Measurements from ENCODE around the gene WASF1.

The WASF1 gene

DNA sequence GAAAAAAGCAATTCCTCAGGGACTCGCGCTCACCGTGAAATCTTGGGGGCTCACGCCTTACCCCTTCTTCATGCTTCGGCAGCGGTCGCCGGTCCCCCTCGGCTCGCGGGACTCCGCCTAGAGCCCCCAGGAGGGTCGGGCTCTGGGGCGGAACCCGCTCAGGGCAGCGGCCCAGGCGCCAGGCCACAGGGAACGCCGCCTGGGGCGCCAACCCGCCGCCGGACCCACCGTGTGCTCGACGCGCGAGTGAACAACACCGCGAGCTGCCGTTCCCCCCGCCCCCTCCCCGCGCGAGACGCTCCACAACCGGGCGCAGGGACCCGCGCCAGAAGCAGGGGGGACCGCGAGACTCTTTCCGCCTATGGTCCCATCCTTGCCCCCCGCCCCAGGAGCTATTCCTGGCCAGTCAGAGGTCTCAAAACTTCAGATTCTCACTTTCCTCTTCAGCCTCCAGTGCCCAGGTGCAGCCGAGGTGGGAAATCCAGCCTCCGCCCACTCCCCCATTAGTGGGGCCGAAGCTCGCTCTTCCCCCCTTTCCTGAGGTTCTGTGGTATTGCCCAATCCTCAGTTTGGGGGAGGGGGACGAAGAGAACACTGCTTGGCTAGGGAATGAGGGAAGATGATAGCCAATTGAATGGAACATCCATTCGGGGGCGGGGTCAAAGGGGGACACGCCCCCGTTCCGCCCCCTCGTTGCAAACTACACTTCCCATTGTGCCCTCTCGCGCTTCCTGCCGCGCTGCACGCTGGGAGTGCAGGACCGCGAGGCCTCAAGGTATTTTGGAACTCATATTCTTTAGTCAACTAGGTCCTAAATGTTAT, at the start of gene WASF1:
Gene WASF1 (minus strand): TSS at position 265 of the 822 bp plus-strand sequence. CDS start 52,069 bp downstream, outside the sequence.
- peak; percentile 91 for DNase-seq

DNA sequence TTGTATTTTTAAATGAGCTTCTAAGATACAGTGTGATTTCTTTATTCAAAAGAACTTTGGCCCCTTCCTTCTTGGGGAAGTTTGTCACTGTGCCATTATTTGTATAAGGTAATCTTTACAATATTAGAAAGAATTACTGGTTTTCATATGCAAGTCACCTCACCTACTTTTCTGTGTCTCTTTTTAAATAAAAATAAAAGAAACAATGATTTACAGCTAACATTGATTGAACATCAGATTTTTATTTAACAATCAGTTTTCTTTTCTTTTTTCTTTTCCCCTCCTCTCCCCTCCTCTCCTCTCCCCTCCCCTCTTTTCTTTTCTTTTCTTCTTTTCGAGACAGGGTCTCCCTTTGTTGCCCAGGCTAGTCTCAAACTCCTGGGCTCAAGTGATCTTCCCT, 46.8 kb upstream of the WASF1 start:
- DNase-seq = no peak

DNA sequence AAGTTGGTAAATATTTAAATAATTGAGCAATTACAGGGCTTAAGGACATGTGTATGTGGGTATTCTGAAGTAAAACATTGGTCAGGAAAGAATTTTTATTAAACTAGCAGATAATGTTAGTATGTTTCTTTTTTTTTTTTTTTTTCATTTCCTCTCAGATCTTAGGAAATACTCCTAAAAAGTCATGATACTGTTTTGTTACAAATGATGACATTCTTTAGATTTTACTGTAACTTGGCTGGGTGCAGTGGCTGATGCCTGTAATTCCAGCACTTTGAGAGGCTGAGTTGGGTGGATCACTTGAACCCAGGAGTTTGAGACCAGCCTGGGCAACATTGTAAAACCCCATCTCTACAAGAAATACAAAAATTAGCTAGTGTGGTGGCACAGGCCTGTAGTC, 42.3 kb upstream of the WASF1 start:
- no peak for DNase-seq

DNA sequence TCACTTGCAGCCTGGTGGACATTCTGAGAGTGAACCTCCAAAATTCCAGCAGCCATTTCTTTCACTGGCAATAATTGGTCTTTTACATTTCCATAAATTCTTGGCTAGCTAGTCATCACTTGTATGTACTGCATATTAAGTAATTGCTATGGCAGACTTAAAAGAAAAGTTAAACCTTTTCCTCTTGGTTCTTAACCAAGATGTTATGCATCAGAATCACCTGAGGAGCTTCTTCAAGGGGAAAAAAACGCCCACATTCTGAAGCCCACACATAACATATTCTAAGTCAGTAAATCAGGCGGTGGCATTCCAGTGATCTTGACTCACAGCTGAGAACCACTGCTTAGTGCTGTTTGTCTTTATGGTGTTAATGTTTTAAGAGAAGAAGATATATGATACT, 37.8 kb upstream of the WASF1 start:
- no peak for DNase-seq

DNA sequence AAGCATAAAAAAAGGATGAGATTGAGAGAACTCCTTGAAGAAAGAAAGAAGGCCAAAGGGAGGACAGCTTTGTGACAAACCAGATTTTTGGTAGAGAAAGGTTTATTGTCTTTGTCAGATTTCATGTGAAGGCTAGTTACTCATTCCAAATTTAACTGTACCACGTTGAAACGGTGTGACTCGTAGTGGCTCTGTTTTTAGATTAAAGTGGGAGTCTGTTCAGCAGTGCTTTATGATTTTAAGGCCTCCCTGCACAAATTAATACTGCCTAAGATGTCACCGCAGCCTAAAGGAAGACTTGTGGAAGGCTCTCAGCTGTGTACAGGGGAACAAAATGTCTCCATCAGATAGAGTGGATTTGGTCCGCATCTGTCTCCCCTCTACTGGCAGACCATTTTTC, 36.7 kb upstream of the WASF1 start:
- no peak for DNase-seq

DNA sequence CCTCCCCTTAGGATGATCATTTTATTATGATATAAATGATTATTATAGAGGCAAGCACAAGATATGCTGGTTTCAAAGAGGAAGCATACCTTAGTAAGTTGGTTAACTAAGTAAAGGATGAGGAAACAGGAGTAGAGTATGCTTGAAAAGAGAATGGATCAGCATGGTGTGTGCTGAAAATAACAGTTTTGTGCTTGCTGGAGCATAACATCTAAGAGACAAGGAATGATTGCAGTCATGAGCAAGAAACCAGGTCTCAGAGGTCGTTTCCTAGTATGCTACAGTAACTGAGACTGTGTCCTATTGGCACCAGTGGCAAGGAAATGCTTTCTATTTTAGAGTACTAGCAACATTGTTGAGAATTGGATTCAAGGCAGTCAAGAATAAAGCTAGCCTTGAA, 34.9 kb upstream of the WASF1 start:
- no peak for DNase-seq

DNA sequence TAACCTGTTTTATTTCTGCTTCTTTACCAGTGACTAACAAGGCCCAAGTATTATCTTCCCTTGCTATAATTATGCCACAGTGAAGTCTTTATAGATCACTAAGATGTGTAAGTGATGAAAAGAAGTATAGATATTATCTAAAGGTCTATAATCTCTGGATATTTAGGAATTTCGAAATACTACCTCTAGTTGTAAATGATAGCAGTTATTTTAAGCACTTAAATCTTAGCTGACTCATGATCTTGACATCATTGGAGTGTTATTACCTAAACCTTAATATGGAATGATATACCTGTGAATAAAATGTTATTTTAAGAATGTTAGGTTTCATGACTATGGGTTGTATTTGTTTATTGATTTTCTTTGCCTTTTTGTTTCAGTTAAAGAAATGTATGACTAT, 32.3 kb upstream of the WASF1 start:
- no peak for DNase-seq

DNA sequence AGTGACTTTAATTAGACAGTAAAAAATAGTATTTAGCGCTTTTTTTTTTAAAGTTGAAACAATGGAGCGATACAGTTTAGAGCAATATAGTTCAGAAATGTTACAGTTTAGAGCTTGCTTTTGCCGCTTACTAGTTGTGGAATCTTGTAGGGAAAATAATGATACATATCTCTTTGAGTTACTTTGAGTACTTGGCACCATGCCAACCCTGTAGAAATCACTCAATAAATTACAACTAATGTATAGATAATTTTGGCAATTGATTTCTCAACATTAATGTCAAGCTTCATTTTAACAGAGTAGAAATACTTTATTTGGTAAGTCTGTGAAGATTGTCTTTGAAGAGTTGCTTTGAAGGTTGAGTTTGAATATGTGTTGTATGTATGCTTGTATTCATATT, 28.2 kb upstream of the WASF1 start:
- DNase-seq = no peak

DNA sequence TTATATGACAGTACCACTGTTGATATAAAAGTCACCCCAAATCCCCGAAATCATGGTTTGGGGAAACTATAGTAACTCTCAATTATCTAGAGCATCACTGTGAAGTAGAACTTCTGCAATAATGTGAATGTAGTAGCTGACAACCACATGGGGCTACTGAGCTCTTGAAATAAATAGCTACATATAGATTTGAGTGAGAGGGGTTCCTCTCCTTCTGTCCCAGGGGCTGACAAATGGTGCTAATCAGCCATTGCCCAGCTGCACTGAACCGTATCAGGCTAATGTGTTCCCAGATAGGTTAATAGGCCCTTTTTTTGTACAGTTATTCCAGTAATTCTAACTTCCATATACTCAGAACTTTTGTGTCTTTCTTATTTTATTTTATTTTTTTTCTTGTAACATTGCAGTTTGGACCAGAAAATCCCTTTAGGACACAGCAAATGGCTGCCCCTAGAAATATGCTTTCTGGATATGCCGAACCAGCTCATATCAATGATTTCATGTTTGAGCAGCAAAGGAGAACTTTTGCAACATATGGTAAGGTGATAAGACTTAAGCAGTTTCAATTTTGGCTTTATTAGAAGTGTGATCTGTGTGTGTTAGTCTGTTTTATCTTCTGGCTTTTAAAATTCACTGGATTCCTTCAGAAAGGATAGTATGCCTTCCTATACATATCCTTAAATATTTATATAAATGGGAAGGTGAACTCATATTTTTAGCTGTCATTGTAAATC, 21.8 kb upstream of the WASF1 start:
- DNase-seq = no peak

DNA sequence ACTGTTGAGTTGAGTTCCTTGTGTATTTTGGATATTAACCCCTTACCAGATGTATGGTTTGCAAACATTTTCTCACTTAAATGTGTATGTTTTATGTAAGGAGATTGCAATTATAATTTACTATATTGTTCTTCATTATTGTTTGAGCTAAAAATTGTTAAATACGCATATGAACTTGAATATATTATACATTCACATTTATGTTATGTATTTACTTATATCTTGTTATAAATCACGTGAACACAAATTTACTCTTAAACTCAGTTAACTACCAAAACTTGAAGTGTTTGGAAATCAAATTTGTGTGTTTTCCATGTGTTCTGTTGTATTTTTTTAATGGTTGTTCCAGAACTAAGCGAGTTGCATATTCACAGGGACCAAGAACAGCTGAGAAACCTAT, 19.1 kb upstream of the WASF1 start:
- no peak for DNase-seq

DNA sequence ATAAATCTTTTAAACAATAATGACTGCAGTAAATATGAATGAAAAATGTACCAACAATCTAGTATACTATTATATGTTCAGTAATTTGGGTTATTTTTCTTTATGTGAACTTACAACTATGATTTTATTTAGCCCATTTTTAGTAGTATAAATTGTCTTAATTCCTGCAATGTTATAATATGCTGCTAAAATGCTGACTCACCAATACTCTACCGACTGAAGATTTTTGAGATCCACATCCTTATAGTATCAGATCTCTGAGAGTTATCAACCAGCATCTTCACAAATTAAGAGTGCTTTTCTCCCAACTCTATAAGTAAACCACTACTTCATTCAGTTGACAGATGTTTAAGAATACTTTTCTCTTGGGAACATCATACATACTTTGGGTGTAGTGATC, 17.4 kb upstream of the WASF1 start:
- no peak for DNase-seq

DNA sequence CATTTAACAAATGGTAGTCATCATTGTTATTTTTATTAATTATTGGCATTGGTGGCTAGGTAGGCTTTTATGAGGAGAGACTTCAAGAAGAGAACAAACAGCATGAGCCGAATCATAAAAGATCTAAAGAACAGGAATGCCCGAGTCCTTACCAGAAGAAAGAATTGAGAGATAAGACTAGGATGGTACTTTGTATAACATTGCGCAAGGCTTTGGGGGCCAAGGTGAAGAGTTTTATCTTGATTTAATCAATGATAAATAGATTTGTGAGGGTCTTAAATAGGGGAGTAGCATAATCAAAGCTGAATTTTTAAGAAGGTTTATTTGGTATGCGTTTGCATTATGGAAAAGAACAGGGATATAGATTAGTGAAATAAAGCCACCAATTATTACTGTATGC, 16.2 kb upstream of the WASF1 start:
- DNase-seq = no peak

DNA sequence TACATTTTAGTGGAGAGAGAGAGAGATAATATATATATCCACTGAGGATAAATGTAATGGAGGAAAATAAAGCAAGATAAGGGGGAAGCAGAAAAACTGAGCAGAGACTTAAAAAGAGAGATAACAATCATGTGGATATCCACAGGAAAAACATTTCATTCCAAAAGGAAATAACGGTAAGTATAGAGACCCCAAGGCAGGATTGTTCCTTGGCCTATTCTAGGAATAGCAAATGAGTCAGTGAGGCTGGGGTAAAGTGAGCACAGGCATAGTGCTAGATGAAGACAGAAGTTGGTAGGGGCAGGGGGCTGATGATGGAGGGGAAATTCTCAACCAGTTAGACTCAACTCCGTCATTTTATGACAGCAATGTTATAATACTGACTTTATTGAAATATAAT, 12.0 kb upstream of the WASF1 start:
- DNase-seq = no peak

DNA sequence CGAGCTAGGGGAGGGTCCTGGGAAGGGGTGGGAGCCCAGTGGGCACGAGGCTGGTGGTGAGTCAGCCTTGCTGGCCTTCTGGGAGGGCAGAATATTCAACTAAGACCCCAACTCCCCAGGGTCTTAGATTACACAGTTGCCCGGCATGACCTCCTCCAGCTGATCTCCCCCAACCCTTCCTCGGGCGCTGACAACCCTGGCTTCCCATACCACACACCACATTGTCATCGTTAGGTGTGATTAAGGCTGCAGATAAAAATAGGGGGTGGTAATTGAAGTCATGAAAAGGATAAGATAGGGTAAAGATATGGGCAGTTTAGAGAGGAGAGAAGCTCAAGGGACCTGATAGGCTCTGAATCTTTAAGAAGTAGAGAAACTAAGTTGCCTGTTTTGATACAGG, 11.3 kb upstream of the WASF1 start:
- no peak for DNase-seq

DNA sequence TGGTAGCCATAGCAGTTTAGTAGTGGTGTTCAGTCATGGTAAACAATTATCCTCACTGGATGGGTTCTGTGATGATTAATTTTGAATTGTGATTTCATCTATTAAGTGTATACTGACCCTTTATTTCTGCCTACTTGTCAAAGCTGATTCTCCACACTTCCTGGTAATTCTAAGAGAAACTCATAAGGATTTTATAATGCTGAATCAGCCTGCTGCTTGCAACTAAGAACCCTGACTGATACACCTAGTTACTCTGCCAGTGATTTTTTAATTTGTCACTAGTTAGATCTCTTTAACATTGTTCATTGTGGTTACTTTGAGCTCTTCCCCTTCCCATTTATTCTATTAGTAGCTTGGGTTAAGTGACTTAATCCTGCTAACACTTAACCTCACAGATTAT, 9.3 kb upstream of the WASF1 start:
- DNase-seq = no peak

DNA sequence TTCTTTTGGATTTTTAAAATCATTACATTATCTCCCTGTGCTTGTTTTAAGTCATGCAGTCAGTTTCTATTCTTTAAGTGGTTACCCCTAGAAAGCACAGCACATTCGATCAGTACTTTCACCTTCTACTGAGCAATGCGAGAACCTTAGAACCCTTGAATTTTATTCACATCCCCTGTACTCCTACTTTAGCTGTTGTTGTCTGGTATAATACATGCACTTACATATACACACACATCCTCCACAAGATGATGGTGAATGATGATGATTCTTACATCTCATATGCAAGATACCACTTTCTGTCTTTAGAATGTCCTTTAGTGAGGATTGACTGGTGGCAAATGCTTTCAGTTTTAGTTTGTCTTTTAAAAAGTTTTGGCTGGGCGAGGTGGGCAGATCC, 6.4 kb upstream of the WASF1 start:
- no peak for DNase-seq

DNA sequence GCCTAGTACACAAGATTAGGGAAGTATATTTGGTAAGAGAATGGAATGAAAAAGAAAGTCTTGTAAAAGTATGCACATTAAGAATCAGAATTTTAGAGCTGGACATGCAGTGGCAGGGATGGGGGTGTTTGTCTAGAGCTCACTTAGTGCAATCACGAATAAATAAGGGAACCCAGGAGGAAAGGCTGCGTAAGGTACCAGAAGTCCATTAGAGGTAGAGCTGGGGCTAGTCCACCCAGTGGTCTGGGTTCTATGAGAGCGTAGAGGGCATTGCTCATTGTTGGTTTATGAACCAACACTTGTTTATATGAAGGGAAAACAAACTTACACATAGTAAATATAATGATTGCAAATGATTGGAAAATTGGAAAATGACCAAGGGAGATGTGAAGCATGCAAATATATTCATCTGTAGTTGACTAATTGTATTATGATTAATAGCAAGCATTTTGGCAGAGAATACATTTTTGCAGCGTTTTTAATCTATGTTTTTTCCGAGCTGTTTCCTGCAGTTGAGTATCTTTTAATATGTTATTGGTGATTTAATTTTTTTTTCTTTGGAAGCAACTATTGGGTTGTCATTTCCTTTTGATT, 3.9 kb upstream of the WASF1 start:
- DNase-seq = no peak

DNA sequence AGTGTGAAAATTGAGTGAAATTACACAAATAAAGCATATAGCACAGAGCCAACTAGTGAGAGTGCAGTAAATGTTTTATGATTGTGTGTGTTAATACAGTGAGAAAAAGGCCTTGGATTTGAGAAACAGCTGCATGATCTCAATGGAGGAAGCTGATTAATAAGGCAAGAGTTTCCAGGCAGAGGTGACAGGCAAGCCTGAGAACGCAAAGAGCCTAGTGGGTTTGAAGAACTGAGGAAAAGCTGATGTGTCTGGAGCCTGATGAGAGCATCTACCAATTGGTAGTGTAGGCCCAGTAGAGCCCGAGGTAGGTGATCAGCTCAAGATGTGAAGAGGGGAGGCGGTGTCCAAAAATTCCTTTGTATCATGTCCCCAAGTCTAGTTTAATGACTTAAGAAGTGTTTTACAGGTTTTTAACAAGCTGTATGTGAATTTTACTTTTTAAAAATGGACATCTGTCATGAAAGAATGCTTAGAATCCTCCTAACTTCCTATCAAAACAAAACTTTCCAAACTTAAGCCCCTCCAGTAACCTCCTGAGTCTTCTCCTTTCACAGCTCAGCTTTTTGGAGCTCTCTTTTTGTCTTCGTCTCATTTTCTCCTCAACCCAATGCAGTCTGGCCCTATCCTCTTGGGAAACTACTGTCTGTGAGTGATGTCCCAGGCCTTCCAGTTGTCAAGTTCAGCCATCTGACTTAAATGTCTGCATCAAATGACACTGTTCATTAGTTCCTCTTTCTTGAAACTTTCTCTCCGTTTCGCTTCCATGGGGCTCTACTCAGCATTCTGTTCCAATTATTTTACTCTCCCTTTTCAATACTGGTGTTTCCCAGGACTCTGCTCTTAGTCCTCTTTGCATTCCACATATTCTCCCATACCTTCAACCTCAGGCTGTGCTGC, 1.9 kb upstream of the WASF1 start:
- DNase-seq = peak; percentile 24

DNA sequence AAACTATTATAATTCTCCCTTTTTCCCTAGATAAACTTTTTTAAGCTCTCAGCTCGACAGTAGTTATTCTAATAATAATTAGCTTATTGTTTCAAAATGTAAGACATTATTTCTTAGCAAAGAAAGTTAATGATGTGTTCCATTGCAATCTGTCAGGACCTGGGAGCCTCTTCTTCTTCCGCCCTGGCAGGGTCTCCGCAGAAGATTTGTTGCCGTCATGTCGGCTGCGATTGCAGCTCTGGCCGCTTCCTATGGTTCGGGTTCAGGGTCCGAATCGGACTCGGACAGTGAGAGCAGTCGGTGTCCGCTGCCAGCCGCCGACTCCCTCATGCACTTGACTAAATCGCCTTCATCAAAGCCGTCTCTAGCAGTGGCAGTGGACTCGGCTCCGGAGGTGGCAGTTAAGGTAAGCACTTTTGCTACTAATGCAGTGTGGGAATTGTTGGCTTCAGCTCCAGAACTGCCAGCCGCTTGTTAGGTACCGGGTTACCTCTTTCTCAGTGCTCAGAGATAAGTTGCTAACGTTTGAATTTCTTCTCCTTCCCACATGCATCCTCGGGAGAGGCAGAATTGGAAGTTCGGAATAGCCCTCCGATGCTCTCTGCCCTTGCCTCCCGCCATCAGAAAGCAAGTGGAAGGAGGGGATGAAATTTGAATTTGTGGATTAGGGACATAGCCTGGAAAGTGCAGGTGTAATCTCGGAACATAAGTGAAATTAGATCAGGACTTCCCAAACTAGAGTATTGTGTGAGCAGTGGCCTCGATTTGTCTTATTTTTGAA, 948 bp upstream of the WASF1 start, which contains the start of gene CDC40:
Gene CDC40 (plus strand): TSS at position 200 of the 781 bp plus-strand sequence. CDS start 18 bp downstream, at position 218.
- peak; percentile 64 for DNase-seq

DNA sequence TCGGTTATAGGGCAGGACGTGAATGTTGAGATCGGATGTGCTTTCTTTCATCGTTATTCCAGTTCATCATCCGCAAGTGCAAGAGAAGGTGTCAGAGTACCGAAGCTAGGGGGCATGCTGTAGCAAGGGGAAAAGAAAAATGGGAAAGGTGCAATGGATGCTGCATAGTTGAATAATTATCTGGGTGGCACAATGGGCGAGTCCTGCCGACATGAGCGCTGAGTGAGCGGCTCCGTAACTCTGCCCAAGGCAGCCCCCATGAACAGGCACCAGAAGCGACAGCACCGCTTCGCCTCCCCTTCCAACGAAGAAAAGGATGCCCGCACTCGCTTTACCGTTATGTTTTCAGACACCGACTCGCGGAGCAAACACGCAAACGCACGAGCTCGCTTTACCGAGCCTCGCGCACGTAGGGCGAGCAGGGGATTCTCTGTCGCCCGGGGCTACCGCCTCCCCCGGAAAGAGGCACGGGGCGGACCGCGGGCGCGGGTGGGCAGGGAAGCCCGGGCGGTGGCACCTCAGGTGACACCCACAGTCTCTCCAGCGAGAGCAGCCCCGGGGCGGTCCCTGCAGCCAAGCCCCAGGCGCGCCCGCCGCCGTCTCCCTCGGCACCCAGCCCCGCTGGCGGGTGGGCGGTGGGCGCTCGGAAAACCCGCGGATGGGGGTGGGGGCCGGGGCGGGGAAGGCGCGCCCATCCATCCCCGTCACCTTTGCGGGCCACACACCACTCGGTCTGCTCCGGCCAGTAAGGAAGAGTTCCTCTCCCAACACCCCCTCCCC, 654 bp downstream of the WASF1 start:
- peak; percentile 60 for DNase-seq

DNA sequence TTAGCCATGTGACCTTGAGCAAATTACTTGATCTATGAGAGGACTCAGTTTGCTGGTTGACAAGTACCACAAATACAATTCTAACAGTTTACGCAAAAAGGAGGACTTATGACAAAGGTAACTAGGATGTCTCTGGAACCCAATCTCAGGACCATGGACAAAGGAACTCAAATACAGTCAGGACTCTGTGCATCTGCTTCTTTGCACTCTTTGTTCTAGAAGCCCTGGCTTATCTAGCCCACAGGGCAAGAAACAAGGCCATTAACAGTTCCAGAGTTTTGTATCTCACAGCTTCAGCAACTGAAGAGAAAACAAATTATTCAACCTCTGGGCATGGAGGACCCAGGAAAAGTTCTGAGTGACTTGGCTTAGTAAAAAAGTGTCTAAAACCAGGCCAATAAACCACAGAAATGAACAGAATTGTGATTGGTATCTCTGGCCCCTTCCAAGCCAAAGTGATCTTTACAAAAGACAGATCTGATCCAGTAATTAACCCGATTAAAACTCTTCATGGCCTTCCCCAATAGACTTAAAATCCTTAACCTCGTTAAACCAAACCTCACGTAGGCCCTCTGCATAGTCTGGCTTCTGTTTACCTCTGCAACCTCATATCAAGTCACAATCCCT, 5.9 kb downstream of the WASF1 start:
- no peak for DNase-seq
